GM19395 (cell line): ENCODE data around the gene ZNF710.

ENCODE experiments used
- ATAC-seq: cut with Tn5 transposase; IDR thresholded peaks from one replicate; pipeline ENCODE4 v1.9.1; 2021; ENCODE audit warnings: mild to moderate bottlenecking, moderate library complexity; ENCODE audit not compliant: unreplicated experiment

The ZNF710 gene

DNA sequence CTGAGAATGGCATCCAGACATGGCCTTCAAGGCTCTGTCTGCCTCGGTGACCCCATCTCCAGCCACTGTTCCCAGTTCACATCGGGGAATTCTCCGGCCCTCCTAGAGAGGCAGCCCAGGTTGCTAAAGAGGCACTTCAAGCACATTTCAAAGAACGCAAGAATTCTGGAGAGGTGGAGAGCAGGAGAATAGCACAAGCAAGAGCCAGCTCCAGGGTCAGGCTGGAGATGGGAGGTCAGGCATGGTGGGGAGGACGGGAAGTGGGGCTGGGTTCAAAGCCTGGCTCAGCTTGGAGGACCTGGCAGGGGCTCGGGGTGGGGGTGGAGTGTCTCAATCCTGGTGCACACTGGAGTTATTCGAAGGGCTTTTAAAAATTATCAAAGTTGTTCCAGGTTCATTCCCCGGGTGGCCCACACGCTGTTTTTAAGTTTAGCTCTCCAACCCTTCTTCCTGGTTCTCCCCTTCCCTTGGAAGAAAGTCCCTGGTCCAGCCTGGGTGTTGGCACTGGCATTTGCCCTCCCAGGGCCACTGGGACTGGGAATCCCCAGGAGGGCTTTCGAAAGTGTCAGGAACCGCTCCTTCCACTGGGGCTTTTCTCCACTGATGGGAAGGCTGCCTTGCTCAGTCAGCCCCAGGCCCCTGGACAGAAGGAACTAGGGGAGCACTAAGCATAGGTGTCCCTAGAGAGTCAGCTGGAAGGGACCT lies 35.8 kb downstream of the ZNF710 start:
- no peak for ATAC-seq

DNA sequence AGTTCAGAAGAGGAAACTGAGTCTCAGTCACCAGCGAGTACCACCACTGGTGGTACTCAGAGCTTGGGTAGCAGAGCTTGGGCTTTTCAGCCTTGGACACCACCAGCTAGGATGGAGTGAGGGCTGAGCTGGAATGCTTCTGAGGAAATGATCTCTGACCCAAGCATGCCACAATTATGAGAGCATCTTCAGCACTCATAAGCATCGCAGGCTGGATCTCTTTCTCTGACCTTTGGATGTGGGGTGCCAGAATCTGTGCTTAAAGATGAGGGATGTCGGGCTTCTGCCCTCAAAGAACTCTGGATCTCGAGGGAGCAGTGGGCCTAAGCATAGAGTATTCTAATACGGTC lies 36.4 kb downstream of the ZNF710 start:
- no peak for ATAC-seq

DNA sequence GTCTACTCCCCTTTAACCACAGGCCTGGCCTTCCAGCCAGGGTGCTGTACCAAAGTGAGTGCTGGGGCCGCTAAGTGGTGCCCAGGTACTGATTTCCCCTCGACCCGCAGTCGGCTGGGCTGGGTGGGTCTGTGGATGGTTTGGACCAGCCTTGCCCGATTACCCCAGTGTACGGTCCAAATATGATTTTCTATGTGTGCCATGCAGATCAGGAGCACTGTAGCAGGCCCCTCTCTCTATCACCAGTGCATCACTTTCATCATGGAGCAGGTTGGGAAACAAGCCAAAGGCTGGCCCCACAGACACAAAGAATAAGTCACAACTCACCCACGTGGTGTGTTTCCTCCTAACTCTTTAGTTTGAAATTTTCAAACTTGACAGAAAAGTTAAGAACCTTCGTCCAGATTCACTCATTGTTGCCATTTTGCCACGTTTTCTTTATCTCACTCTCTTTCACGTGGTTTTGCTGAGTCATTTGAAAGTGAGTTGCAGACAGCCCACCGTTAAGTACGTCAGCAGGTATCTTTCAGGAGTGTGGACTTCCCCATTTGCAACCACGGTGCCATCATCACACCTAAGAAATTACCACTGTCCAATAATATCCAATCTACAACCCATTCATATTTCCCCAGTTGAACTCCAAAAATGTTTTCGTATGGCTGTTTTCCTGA lies 37.0 kb downstream of the ZNF710 start:
- ATAC-seq, result peak; percentile 69

DNA sequence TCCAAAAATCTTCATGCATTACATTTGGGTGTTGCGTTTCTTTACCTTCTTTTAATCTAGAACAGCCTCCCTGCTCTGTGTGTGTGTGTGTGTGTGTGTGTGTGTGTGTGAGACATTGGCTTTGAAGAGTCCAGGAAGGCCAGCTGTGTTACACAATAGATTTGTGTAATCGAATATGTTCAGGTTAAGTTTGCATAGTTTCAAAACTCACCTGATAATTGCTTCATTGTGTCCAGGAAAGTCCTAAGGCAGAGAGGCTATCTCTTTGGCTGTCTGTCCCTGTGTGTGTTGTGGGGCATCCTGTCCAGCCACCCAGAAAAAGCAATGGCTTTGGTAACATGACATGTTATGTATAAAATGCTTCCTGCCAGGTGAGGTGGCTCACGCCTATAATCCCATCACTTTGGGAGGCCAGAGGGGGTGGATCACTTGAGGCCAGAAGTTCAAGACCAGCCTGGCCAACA lies 37.5 kb downstream of the ZNF710 start:
- no peak for ATAC-seq

DNA sequence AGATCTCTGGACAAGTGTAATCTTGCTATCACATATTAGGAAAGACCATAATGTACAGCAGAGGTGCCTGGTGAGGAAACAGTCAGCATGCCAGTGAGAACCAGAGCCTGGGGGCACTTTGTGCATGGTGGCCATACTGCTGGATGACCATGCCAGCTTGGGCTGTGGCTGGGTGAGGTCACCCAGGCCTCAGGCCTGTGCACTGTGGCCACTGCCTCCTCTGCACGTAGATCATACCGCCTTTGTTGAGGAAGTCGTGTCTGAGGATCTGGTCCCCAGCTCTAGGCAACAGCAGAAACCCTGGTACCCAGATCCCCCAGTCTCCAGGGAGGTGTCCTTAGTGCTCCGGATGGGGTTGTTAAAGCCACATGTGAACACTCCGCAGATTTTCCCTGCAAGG lies 38.9 kb downstream of the ZNF710 start:
- ATAC-seq, result no peak

DNA sequence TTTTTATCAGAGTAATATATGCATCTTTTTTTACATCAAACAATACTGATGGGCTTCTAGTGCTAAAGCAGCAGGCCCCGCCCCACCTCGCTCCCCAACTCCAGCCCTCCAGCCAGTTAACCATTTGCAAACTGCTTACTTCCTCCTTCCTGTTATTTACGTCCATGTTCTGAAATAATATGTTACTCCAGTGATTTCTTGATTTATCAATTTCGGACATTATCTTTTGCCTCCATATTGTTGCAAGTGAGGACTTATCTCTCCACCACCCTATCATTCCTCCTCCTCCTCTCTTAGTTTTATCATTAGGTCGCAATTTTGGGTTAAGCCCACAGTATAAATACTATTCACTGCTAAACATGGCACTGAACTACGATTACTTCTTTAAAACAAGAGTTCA lies 39.5 kb downstream of the ZNF710 start:
- no peak for ATAC-seq

DNA sequence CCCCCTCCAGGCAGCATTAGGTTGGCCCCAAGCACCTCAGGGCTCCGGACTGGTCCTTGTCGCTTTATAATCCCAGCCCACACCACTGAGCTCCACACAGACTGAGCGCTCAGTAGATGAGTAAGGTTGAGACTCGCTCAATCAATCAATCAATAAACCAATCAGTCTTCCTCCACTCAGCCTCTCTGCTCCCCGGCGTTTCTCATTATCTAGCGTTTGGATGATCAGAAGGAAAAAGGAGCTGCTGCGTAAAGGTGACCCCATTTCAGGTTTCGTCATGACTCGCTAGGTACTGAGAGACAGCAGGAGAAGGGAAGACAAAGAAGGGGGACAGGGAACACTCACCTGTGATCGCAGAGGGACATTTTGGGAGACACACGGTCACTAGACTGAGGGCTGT lies 41.2 kb downstream of the ZNF710 start:
- ATAC-seq, result no peak

DNA sequence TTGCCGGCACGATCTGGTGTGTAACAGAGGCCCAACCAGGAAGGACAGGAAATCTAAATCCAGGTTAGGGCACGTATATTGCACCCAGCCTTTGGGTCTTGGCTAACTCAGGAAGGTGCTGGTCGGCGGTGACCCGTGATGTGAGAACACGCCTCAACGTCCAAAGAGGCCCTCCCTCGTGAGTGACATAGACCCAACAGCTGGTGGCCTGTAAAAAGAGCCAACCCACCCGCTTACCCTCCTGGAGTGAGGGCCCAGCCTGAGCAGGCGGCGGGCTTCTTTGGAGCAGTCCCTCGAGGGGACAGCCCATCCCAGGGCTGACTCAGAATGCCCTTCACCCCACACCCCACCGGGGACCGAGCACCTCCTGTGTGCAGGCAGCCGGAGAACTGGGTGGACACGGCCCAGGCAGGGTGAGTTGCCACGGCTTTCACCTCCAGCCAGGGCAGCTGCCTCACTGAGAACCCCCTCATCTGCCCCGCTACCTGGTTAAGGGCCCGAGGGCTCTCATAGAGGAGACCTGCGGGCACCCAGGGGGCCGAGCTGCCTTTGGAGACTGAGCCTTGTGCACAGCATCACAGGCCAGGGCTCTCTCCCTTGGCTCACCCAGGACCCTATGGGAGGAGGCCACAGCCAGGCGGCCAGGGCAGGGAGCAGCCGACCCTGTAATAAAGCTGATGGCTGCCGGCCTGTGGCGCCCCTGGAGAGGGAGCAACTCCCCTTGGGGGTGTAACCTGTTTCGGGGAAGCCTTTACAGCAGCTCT lies 41.8 kb downstream of the ZNF710 start:
- no peak for ATAC-seq

DNA sequence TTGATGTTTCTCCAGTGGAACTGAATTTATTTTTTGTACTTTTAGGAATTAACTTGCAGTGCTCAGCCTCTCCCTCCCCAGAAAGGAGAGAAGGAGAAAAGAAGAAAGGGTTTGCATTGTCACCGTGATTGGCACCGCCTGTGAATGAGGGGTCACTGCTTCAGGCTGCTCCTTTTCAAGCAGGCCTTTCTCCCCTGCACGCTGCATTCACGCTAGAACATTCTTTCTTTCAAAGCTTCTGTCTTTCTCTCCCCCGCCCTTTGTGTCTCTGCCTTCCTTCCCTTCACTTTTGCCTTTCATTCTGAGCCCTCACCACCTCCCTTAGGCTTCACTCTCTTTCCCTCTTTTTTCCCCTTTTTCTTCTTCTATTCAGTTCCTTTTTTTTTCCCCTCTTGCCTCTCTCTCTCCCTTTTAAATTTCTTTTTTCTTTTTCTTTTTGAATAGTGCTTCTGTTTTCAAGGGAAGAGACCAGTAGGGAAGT lies 42.4 kb downstream of the ZNF710 start:
- no peak for ATAC-seq

DNA sequence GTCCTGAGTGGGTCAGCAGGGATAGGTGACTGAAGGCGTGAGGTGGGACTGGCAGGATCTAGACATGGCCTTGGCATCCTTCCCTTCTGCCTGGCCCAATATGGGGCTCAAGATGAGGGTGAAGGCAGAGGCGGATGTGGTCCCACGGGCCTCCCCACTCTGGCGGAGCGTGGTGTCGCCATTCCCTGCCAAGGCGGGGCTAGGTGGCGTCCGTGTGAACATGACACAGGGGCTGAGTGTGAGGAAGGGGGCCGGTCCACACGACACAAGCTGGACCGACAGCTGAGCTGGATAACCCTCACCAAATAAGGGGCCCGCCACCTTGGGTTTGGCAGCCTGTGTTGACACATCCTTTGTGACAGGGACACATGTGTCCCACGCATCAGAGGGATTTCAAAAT lies 43.1 kb downstream of the ZNF710 start:
- ATAC-seq, result no peak

DNA sequence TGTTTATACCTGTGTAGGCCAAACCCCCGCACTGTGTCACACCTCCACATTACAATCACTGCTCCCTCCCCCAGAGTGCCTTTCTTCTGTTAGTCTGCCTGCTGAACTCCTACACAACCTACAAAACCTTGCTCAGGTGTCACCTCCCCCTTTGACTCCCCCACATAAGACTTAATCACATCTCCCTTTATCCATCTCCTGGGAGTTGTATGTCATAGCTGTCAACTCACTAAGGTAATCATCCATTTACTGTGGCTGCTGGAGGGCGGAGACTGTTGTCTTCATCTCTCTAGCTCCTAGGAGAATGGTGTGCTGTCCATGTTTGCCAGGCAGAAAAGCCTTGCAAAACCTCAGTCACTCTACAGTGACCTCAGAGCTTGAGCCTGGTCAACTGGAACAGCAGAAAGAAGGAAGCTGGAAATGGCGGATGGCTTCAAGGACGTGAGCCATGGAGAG lies 43.8 kb downstream of the ZNF710 start:
- ATAC-seq, result no peak

DNA sequence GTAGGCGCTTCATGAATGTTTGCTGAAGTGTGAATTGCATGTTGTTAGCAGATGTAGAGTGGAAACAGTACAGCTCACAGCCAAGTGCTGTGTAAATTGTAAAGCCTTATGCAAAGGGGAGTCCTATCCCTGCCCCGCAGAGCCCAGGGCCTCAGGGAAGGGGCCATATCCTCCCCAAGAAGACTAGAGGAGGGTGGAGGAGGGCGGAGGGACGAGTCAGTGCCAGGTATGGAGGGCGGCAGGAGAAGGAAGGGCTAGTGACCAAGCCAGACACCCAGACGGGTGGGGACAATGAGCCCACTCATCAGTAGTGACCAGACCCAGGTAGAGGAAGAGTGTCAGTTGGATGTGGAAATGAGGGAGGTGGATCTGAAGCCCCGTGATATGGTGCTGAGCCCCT lies 45.2 kb downstream of the ZNF710 start:
- no peak for ATAC-seq

DNA sequence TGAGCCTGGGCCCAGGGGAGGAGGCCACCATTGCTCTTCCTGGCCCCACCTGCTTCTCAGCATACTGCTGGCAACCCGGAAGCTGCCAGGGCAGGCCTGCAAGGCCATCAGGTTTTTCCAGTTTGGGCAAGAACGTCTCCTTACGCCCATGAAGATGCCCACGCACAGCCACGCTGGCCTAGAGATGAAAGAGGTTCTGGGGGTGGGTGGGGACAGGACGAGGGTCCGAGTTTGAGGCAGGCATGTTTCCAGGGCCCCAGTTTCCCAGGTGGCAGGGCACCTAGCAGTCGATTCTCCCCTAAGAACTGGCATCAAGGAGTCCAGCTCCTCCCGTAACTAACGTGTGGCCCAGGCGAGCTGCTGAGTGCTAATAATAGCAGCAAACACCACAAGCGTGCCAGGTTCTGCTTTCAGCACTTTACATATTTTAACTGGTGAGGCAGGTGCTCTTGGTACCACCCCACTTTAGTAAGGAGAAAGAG lies 45.8 kb downstream of the ZNF710 start:
- ATAC-seq, result no peak

DNA sequence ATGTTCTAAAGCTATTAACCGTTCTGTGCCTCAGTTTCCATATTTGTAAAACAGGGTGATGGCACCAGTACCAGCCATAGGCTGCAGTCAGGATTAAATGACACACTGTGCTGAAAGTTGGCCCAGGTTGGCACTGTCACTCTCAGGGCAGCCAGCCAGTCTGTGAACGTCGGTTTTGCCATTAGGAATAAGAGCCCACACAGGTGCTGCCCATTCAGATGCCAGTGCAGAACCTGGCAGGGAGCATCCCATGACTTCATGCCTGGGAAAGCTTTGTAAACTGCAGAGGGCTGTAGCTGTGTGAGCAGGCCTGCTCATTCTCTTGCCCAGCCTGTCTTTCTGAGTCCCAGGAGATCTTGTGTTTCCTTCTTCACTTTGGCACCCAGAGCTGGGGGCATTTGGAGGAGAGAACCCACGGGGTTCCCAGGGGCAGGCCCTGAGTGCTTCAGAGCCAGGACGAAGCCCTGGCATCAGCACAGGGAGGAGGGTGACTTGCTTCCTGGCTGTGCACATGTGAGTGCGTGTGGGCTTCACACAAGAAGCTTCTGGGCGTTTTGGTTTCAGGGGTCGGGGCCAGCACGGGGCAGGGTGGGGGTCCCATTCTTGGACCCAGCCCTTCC lies 46.9 kb downstream of the ZNF710 start:
- no peak for ATAC-seq

DNA sequence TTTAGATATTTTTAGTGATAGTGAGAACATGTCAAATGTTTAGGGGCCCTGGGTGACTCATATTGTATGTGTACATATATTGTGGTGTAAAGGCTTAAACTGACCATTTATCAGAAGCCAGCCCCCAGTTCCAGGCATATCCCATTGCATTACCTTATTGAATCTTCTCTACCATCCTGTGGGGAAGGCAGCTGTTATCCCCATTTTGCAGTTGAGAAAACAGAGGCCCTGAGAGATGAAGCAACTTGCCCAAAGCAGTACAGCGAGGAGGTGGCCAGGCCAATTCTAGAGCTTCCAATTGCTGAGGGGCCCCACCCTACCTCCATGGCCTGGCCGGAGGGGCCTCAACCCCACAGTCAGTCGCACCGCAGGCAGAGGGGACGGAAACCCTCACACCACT lies 47.9 kb downstream of the ZNF710 start:
- no peak for ATAC-seq

DNA sequence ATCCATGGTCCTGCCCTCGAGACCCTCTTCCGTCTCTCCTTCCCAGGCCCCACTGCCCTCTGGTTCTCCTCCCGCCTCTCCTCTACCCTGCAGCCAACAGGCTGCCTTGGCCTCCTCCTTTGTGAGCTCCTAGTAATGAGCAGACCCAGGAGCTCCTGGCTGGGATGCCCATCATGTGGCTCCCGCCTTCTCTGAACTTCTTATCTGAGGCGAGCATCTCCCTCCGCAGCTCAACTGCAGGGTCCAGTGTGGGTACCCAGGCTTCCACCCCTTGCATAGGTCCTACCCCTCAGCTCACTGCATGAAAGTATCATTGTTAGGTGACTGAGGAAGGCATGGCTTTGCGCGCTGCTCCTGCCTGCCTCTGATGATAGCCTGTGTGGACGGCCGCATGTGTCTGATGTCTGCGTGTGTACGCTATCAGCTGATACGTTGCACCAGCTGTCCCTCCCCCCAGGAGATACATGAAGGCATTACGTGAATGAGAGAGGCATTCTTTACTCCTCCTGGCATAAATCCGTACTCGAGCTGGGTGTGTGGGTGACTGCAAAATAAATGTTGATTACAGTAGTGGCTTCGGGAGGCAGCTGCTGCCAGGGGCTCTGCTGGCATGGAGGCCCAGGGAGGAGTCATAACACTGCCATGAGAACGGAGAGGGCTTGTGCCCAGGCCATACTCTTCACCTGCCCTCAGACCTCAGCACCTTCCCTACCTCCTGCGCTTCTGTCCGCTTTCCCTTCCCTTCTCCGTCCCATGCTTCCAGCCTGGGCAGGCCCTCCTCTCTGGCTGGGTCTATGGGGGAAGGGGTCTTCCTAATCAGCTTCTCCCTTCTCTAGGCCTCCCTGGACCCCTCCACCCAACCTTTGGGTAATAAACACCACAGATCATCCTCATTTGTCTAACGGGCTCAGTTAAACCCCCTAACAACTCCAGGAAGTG lies 48.8 kb downstream of the ZNF710 start:
- no peak for ATAC-seq

DNA sequence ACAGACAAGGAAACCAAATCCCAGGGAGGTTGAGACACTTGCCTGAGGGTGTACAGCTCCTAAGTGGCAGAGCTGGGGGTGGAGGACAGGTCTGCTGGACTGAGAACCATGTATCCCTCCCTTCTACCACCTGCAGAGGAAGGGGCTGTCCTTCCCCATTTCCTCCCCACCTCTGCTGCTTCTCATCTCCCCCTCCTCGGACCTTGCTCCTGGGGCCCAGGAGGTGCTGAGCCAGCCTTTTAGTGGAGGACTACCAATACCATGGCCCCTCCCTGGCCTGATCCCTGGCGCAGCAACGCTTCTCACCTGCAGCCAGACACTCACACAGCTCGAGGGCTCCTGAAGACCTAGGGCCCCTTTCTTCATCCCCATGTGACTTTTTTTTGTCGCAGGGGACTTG lies 50.8 kb downstream of the ZNF710 start:
- no peak for ATAC-seq

DNA sequence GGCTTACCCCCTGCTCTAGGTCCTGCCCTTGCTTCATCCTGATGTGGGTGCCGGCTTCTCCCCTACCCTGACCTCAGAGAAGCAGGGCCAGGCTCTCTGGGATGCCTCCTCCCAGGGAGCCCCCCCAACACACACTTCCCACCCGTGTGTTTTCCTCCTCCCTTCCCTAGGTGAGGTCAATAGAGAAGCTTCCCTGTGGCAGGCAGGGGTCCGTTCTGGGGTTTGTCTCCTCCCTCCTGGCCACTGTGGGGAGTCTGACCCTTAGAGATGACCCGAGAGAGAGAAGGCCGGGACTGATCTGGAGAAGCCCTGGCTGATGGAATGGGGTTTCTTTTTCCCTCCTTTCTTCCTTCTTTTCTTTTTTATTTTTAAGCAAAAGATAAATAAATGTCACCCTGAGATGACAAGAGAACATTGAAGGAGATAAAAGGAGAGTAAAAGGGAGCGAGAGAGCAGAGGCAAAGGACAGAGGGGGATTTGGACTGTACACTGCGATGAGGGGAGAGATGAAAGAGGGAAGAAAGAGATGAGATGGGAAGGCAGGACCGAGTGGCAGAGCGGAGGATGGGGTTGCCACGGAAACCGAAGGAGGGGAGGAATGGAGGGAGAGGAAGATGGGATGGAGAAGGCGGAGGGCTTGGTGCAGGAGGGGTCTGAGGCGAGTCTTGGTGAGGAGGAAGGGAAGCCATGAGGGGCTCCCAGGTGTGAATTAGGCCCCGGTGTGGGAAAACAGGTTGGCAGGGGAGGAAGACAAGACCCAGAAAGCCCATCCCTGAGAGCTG lies 52.8 kb downstream of the ZNF710 start:
- no peak for ATAC-seq

DNA sequence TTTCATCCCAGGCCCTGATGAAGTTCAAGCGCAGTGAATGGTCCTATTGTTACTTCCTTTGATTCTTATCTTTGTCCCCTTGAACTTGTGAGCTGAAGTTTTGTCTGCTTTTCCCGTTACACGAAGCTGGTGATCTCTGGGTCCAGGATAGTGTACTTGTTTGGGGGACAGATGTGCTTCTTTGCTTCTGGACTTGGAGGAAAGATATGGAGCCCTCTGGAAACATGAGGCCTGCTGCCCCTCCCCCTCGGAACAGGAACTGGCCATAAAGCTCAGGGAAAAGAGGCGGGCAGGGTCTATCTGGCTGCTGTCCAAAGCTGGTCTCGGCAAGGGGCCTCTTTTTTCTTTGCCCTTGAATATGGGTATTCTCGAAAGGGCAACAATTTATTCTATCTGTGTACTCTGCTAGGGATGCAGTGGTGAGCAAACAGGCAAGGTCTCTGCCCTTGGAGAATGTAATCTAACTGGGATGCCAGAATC lies 53.5 kb downstream of the ZNF710 start:
- ATAC-seq, result no peak
